ENCODE results near the gene BCAP31.

- TF ChIP-seq CTCF (conservative IDR thresholded peaks at IDR 0.05; ENCODE audit: low read length): no peak
- no peak for TF ChIP-seq EZH2phosphoT487 (IDR thresholded peaks at IDR 0.05; ENCODE audit: borderline replicate concordance, low read depth, low read length)
Observed at GRCh38 chrX:153706799-153707198, 17.4 kb downstream of the BCAP31 start.

Data from OCI-LY7 (cell line).